GM19372 (cell line): ENCODE results near the gene TMEM132C.

Experiments used
- ATAC-seq: cut with Tn5 transposase; IDR thresholded peaks from one replicate; pipeline ENCODE4 v1.9.1; 2021; ENCODE audit warnings: mild to moderate bottlenecking, low read depth, moderate library complexity; ENCODE audit not compliant: unreplicated experiment

TMEM132C gene

GRCh38 chr12:128286970-128287369, 20.0 kb downstream of the TMEM132C start:
- no peak for ATAC-seq

- no peak for ATAC-seq
Measured at GRCh38 chr12:128288357-128288756, 21.4 kb downstream of the TMEM132C start.

GRCh38 chr12:128288896-128289295, 21.9 kb downstream of the TMEM132C start:
- ATAC-seq, result no peak

- ATAC-seq, result no peak
Measured at GRCh38 chr12:128290938-128291337, 24.0 kb downstream of the TMEM132C start.

- ATAC-seq, result no peak
Measured at GRCh38 chr12:128298091-128298748, 31.2 kb downstream of the TMEM132C start.

GRCh38 chr12:128305336-128305892, 38.4 kb downstream of the TMEM132C start:
- ATAC-seq, result no peak

GRCh38 chr12:128307791-128308190, 40.8 kb downstream of the TMEM132C start:
- ATAC-seq, result no peak

GRCh38 chr12:128312661-128313060, 45.7 kb downstream of the TMEM132C start:
- no peak for ATAC-seq

- ATAC-seq, result no peak
Measured at GRCh38 chr12:128313931-128314330, 47.0 kb downstream of the TMEM132C start.

GRCh38 chr12:128314611-128315010, 47.6 kb downstream of the TMEM132C start:
- ATAC-seq, result no peak

GRCh38 chr12:128316078-128316477, 49.1 kb downstream of the TMEM132C start:
- no peak for ATAC-seq

GRCh38 chr12:128316973-128317526, 50.1 kb downstream of the TMEM132C start:
- ATAC-seq, result no peak

- ATAC-seq, result no peak
Measured at GRCh38 chr12:128318341-128318740, 51.4 kb downstream of the TMEM132C start.

GRCh38 chr12:128318946-128319345, 52.0 kb downstream of the TMEM132C start:
- ATAC-seq, result no peak

GRCh38 chr12:128322341-128322740, 55.4 kb downstream of the TMEM132C start:
- no peak for ATAC-seq

GRCh38 chr12:128323145-128323920, 56.4 kb downstream of the TMEM132C start:
- no peak for ATAC-seq

GRCh38 chr12:128325646-128326045, 58.7 kb downstream of the TMEM132C start:
- ATAC-seq, result no peak

- no peak for ATAC-seq
Measured at GRCh38 chr12:128326406-128326805, 59.4 kb downstream of the TMEM132C start.

GRCh38 chr12:128328961-128329360, 62.0 kb downstream of the TMEM132C start:
- no peak for ATAC-seq

- ATAC-seq, result no peak
Measured at GRCh38 chr12:128336204-128337070, 69.5 kb downstream of the TMEM132C start.

- ATAC-seq, result no peak
Measured at GRCh38 chr12:128337071-128337345, 70.0 kb downstream of the TMEM132C start.
